Breast epithelium (tissue), 3 donors: Measurements from ENCODE around the gene DTX3L.

Experiments
- POLR2A ChIP-seq: fragments of 450-650 bp; IDR thresholded peaks from one replicate; pipeline ENCODE4 v1.6.1; 2016; ENCODE audit warnings: antibody characterized with exemption, mild to moderate bottlenecking, moderate library complexity
- POLR2AphosphoS5 ChIP-seq, 3 donors: sonication (generic); formaldehyde crosslinking; IDR thresholded peaks; one replicate each; pipeline ENCODE4 v1.6.1; 2017; ENCODE audit warnings: antibody characterized with exemption in 3 of 3
- TF ChIP-seq, protein P1 (sequence below), 3 donors: fragments of 450-650 bp; IDR thresholded peaks; one replicate each; pipeline ENCODE4 v1.5.1; 2016 to 2017; ENCODE audit warnings: antibody characterized with exemption in 3 of 3, mild to moderate bottlenecking in 3 of 3, moderate library complexity in 3 of 3

GRCh38 chr3:122618614-122619013 is 54.5 kb downstream of the DTX3L start:
- TF ChIP-seq, protein P1, sequence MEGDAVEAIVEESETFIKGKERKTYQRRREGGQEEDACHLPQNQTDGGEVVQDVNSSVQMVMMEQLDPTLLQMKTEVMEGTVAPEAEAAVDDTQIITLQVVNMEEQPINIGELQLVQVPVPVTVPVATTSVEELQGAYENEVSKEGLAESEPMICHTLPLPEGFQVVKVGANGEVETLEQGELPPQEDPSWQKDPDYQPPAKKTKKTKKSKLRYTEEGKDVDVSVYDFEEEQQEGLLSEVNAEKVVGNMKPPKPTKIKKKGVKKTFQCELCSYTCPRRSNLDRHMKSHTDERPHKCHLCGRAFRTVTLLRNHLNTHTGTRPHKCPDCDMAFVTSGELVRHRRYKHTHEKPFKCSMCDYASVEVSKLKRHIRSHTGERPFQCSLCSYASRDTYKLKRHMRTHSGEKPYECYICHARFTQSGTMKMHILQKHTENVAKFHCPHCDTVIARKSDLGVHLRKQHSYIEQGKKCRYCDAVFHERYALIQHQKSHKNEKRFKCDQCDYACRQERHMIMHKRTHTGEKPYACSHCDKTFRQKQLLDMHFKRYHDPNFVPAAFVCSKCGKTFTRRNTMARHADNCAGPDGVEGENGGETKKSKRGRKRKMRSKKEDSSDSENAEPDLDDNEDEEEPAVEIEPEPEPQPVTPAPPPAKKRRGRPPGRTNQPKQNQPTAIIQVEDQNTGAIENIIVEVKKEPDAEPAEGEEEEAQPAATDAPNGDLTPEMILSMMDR (IDR thresholded peaks at IDR 0.05) = no peak
- TF ChIP-seq POLR2AphosphoS5 (IDR thresholded peaks at IDR 0.05) (no peak), POLR2A (no peak)
